Measurements from ENCODE around the gene MICALL2.

MICALL2 gene

DNA sequence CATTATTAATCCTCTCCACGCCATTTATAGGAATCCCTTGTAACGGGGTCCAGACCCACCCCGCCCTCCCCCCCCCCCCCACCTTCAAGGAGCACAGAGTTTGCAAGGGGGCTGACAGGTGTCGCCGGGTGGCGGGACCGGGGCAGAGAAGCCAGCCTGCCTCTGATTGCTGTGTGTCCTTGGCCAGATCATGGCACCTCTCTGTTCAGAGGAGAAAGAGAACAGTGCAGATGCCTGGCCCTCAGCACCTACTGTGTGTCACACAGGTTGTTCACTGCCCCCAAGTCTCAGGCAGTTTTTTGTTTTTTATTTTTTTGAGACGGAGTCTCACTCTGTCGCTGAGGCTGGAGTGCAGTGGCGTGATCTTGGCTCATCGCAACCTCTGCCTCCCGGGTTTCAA is 5.4 kb upstream of the MICALL2 start:
- H3F3A ChIP-seq (ENCODE audit: insufficient read depth) = no peaks in the 10 kb centered on the region
- H3K9ac ChIP-seq (ENCODE audit: low read length) = no peak overlapping the region
- no peaks in the 10 kb centered on the region for H3K27me3 ChIP-seq (ENCODE audit: low read length)
- no peaks in the 10 kb centered on the region for H3K36me3 ChIP-seq (ENCODE audit: low read length)
- H4K20me1 ChIP-seq (ENCODE audit: low read depth, low read length) = no peaks in the 10 kb centered on the region
- no peaks in the 10 kb centered on the region for H3K9me3 ChIP-seq (ENCODE audit: insufficient read depth, low read length)
- no peak for TF ChIP-seq EZH2phosphoT487 (conservative IDR thresholded peaks at IDR 0.05; ENCODE audit: low read length)
- TF ChIP-seq, protein P1, sequence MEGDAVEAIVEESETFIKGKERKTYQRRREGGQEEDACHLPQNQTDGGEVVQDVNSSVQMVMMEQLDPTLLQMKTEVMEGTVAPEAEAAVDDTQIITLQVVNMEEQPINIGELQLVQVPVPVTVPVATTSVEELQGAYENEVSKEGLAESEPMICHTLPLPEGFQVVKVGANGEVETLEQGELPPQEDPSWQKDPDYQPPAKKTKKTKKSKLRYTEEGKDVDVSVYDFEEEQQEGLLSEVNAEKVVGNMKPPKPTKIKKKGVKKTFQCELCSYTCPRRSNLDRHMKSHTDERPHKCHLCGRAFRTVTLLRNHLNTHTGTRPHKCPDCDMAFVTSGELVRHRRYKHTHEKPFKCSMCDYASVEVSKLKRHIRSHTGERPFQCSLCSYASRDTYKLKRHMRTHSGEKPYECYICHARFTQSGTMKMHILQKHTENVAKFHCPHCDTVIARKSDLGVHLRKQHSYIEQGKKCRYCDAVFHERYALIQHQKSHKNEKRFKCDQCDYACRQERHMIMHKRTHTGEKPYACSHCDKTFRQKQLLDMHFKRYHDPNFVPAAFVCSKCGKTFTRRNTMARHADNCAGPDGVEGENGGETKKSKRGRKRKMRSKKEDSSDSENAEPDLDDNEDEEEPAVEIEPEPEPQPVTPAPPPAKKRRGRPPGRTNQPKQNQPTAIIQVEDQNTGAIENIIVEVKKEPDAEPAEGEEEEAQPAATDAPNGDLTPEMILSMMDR (IDR thresholded peaks at IDR 0.05; ENCODE audit: insufficient read depth, low read length, poor library complexity, severe bottlenecking) = no peak
- no peaks in the 10 kb centered on the region for H3K79me2 ChIP-seq (ENCODE audit: insufficient read depth, low read length)
- H3K4me2 ChIP-seq (ENCODE audit: low read depth, low read length, poor library complexity, severe bottlenecking) = no peak overlapping the region
- no peaks in the 10 kb centered on the region for H3K9me2 ChIP-seq (replicated peaks; ENCODE audit: insufficient read depth, low read length)
- H3K4me3 ChIP-seq (ENCODE audit: insufficient read depth, low read length, poor library complexity, severe bottlenecking) = no peak overlapping the region
- H3K27ac ChIP-seq (ENCODE audit: low read depth, low read length) = no peak overlapping the region
- H2AFZ ChIP-seq (ENCODE audit: low read depth, low read length, severe bottlenecking) = no peak overlapping the region

DNA sequence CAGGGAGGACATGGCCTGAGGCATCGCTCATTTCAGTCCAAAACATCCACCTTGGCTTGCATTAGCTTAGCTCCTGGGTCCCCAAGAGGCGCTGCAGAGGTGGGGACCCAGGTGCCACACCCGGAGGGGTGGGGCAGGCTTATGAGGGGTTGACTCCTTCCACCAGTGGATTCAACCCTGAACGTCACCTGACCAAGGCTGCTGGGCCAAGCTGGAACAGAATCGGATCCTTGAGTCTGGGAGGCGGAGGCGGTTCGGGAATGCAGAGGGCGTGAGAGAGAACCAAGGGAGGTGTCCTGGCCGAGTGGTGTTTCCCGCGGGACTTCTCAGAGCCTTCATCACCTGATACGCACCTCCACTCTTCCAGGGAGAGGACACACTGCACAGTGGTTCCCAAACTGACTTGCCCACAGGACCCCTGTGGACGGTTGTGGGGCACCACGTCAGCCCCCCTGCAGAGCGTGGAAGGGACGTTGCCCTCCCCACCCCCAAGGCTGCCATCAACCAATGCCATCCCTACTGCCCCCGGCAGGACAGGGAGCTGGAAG is 4.5 kb upstream of the MICALL2 start:
- Histone ChIP-seq H3K79me2 (ENCODE audit: insufficient read depth, low read length) (no peaks in the 10 kb centered on the region), H3K4me3 (ENCODE audit: insufficient read depth, low read length, poor library complexity, severe bottlenecking) (no peak overlapping the region), H3K27ac (ENCODE audit: low read depth, low read length) (no peak overlapping the region), H3K9me3 (ENCODE audit: insufficient read depth, low read length) (no peaks in the 10 kb centered on the region), H3F3A (ENCODE audit: insufficient read depth) (no peaks in the 10 kb centered on the region), H4K20me1 (ENCODE audit: low read depth, low read length) (no peaks in the 10 kb centered on the region), H3K27me3 (ENCODE audit: low read length) (no peaks in the 10 kb centered on the region), H3K9ac (ENCODE audit: low read length) (no peak overlapping the region), H2AFZ (ENCODE audit: low read depth, low read length, severe bottlenecking) (no peak overlapping the region), H3K4me2 (ENCODE audit: low read depth, low read length, poor library complexity, severe bottlenecking) (no peak overlapping the region), H3K9me2 (replicated peaks; ENCODE audit: insufficient read depth, low read length) (no peaks in the 10 kb centered on the region), H3K36me3 (ENCODE audit: low read length) (no peaks in the 10 kb centered on the region)
- TF ChIP-seq, protein P1 (IDR thresholded peaks at IDR 0.05; ENCODE audit: insufficient read depth, low read length, poor library complexity, severe bottlenecking) = no peak
- TF ChIP-seq EZH2phosphoT487 (conservative IDR thresholded peaks at IDR 0.05; ENCODE audit: low read length) = no peak

DNA sequence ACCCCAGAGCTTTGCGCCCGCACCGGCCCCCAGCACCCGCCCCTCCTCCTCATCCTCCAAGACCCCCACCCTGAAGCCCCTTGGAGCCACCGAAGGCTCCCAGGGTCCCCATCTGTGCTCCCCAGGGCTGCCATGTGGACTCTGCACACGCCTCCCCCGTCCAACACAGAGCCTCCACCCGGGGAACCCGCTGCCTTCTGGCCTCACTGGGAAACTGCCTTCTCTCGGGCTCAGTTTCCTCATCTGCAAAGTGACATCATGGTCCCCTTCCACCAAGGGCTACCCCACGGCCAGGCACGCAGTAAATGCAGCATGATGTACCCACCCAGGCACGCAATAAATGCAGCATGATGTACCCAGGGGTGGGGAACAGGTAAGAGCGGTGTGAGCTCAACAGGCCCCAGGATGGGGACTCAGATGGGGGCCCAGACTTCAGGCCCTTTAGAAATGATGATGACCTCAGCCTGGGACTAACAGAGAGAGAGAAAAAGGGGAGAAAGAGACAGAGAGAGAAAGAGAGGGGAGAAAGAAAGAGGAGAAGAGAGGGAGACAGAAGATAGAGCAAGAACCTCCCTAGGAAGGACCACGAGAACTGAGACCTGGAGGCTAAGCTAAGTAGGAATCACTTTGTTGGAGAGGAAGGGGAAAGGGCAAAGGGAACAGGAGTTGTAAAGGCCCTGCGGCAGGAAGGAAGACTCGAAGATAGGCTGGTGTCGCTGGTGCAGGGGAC is 2.5 kb upstream of the MICALL2 start:
- Histone ChIP-seq H2AFZ (ENCODE audit: low read depth, low read length, severe bottlenecking) (no peak overlapping the region), H3K36me3 (ENCODE audit: low read length) (no peaks in the 10 kb centered on the region), H3K9me2 (replicated peaks; ENCODE audit: insufficient read depth, low read length) (no peaks in the 10 kb centered on the region), H4K20me1 (ENCODE audit: low read depth, low read length) (no peaks in the 10 kb centered on the region), H3K79me2 (ENCODE audit: insufficient read depth, low read length) (no peaks in the 10 kb centered on the region), H3K9me3 (ENCODE audit: insufficient read depth, low read length) (no peaks in the 10 kb centered on the region), H3K4me2 (ENCODE audit: low read depth, low read length, poor library complexity, severe bottlenecking) (no peak overlapping the region), H3K27me3 (ENCODE audit: low read length) (no peaks in the 10 kb centered on the region), H3K4me3 (ENCODE audit: insufficient read depth, low read length, poor library complexity, severe bottlenecking) (no peak overlapping the region), H3K9ac (ENCODE audit: low read length) (no peak overlapping the region), H3F3A (ENCODE audit: insufficient read depth) (no peaks in the 10 kb centered on the region), H3K27ac (ENCODE audit: low read depth, low read length) (no peak overlapping the region)
- TF ChIP-seq EZH2phosphoT487 (conservative IDR thresholded peaks at IDR 0.05; ENCODE audit: low read length) = no peak
- TF ChIP-seq, protein P1 (IDR thresholded peaks at IDR 0.05; ENCODE audit: insufficient read depth, low read length, poor library complexity, severe bottlenecking) = no peak
